BE2C (cell line): Measurements from ENCODE around the gene RSU1.
"Not testable (repeated sequence)": the region's sequence is repeated elsewhere in the genome, so short reads cannot be mapped to it uniquely, and the experiment has no call there.

Source experiments
- DNase-seq: peaks from one replicate; pipeline ENCODE4 v3.0.0-alpha.2; 2020
- H3K27me3 ChIP-seq: fragments of 250-450 bp; sonication (Bioruptor Pico); 2 replicates; pipeline ENCODE4 v1.5.1; 2020; ENCODE audit warnings: mild to moderate bottlenecking
- H3K36me3 ChIP-seq: fragments of 250-450 bp; sonication (Bioruptor Pico); 2 replicates; pipeline ENCODE4 v1.5.1; 2020; ENCODE audit warnings: mild to moderate bottlenecking
- H3K4me1 ChIP-seq: fragments of 250-450 bp; sonication (Bioruptor Pico); 2 replicates; pipeline ENCODE4 v1.5.1; 2020
- H3K4me3 ChIP-seq: 2 replicates; pipeline ENCODE4 v1.5.1; 2011; ENCODE audit warnings: low read depth, low read length
- H3K9me3 ChIP-seq: fragments of 250-450 bp; sonication (Bioruptor Pico); 2 replicates; pipeline ENCODE4 v1.5.1; 2020
- CTCF ChIP-seq: IDR thresholded peaks from 2 replicates; pipeline ENCODE4 v1.5.1; 2012; ENCODE audit warnings: mild to moderate bottlenecking, low read depth, low read length

The RSU1 gene

DNA sequence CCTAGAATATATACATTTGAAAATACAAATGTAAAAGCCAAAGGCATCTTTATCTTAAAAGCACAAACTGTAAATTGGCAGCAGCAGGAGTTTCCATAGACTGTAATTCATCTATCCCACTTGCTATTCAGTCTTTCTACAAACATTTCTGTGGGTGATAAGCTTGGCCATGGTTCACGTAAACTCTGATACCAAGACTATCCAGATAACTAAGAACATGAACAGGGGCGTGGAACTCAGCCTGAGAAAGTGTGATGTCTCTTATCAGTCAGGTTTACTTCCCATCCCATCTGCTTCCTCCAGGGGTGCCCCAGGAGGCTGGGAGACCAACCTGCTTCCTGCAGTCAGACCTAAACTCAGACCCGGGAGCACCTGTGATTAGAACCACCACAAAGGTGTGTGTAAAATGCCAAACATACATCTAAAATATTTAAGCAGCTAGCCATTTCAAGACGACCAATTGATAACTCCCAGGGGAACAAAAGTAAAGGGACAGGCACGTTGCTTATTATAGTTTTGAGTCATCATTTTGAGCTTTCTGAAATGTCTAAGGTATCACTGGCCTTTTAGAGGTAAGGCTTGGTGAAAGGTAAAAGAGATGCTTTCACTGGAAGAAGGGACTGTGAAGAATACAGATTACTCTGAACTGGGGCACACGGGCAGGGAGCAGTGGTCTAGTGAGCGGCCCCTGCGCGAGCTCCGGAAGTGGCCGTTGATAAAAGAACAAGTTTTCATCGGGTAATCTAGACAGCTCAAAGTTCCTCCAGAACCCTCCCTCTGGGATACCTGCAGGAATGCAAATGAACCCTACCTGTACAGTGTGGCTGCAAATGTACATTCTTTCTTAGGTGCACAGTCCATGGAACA, 51.5 kb downstream of the RSU1 start:
- Histone ChIP-seq H3K4me3 (no peak overlapping the region), H3K4me1 (no peaks in the 10 kb centered on the region), H3K36me3 (no peaks in the 10 kb centered on the region), H3K9me3 (no peaks in the 10 kb centered on the region), H3K27me3 (no peaks in the 10 kb centered on the region)
- TF ChIP-seq CTCF = no peak
- DNase-seq = no peak

GRCh38 chr10:16761300-16761699, 55.9 kb downstream of the RSU1 start:
- H3K36me3 ChIP-seq = no peaks in the 10 kb centered on the region
- H3K27me3 ChIP-seq = no peaks in the 10 kb centered on the region
- no peaks in the 10 kb centered on the region for H3K9me3 ChIP-seq
- no peak for TF ChIP-seq CTCF
- no peak for DNase-seq
- no peaks in the 10 kb centered on the region for H3K4me1 ChIP-seq
- no peak overlapping the region for H3K4me3 ChIP-seq

DNA sequence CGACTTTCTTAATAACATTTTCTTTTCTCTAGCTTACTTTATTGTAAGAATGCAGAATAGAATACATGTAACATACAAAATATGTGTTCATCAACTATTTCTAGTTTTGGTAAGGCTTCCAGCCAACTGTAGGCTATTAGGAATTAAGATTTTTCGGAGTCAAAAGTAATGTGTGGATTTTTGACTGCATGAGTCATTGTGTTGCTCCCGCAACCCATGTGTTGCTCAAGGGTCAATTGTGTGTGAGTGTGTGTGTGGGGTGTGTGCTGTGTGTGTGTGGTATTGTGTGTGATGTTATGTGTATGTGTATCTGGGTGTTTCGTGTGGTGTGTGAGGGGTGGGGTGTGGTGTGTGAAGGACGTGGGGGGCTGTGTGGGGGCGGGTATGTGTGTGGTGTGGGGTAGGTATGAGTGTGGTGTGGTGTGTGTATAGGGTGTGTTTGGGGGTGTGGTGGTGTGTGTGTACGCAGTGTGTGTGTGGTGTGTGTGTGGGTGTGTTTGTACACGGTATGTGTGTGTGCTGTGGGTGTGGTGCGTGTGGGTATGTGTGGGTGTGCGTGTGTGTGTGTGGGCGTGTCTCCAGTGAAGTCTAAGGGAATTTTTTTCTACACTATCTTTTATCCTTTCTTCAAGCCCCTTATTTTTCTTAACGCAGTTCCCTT, 60.5 kb downstream of the RSU1 start:
- Histone ChIP-seq H3K36me3 (no peaks in the 10 kb centered on the region), H3K9me3 (no peaks in the 10 kb centered on the region), H3K4me3 (no peak overlapping the region), H3K4me1 (no peaks in the 10 kb centered on the region), H3K27me3 (no peaks in the 10 kb centered on the region)
- no peak for TF ChIP-seq CTCF
- no peak for DNase-seq

DNA sequence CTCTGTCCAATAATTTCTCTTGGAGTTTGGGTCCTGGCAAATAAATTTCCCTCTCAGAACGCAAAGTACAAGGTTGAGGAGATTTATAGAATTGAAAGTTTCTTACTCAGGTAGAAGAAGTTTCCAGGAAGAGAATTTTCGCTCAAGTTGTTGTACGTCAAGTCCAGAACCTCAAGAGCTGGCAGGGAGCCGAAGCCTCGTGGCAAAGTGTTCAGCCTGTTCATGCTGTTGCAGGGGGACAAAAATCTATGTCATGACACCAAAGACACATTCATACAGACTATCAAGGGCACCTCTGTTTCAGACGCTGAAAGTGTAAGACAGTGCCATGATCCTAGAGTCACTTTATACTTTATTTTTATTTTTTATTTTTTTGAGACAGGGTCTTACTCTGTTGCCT, 62.5 kb downstream of the RSU1 start:
- Histone ChIP-seq H3K9me3 (no peaks in the 10 kb centered on the region), H3K27me3 (no peaks in the 10 kb centered on the region), H3K4me1 (no peaks in the 10 kb centered on the region), H3K4me3 (no peak overlapping the region), H3K36me3 (no peaks in the 10 kb centered on the region)
- no peak for TF ChIP-seq CTCF
- no peak for DNase-seq

DNA sequence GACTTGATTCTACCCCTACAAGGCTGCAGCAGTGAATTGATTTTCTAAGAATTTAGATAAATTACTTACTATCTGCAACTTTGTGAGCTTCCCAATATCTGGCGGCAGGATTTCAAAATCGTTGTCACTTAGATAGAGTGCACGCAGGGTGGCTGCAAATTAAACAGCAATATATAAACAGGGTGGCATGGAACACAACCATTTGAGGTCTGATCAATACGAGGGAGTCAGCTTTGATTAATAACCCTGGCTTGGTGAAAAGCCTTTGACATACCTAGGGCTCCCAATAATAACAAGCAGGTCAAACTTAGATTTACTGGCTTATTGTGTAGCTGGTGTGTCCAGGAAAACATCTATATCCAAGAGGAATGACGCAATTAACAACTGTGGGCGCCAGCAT, 64.4 kb downstream of the RSU1 start:
- H3K4me3 ChIP-seq, H3K36me3 ChIP-seq, H3K9me3 ChIP-seq, H3K4me1 ChIP-seq, H3K27me3 ChIP-seq, DNase-seq: not testable (repeated sequence)

- H3K9me3 ChIP-seq = no peaks in the 10 kb centered on the region
- H3K4me1 ChIP-seq = no peaks in the 10 kb centered on the region
- no peaks in the 10 kb centered on the region for H3K27me3 ChIP-seq
- no peaks in the 10 kb centered on the region for H3K36me3 ChIP-seq
- DNase-seq = no peak
- no peak overlapping the region for H3K4me3 ChIP-seq
- no peak for TF ChIP-seq CTCF
Observed at GRCh38 chr10:16752099-16752498, 65.1 kb downstream of the RSU1 start.
